Ecto neural progenitor cell (in vitro differentiated cells): ENCODE data around the gene LMTK3.
A peak's percentile ranks its signal among the peaks of the same experiment; 100 is the strongest.
"Not testable (repeated sequence)": the region's sequence is repeated elsewhere in the genome, so short reads cannot be mapped to it uniquely, and the experiment has no call there.

ENCODE experiments used
- DNase-seq: peaks from one replicate; pipeline ENCODE4 v3.0.0-alpha.2; 2018; ENCODE audit warnings: low spot score

LMTK3 gene

DNA sequence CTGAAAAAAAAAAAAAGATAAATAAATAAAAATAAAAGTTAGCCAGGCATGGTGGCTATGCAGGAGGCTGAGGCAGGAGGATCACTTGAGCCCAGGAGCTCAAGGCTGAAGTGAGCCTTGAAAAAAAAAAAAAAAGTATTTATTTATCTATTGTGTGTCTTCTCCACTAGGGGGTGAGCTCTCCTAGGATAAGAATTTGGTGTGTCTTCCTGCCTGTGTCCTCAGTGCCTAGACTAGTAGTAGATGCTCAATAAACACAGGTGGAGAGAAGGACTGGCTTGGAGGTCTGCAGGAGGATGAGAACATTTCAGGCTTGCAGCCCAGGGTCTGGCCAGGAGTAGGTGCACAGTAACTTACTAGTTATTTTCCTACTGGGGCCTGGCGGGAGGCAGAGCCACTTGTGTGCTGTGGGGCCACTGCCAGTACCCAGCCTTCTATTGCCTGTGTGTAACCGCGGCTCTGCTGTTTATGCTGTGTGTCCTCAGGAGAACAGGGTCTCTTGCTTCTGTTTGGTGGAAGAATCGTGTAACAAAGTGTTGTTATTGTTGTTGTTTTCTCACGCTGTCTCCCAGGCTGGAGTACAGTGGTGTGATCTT, 5.4 kb downstream of the LMTK3 start:
- DNase-seq, result no peak

DNA sequence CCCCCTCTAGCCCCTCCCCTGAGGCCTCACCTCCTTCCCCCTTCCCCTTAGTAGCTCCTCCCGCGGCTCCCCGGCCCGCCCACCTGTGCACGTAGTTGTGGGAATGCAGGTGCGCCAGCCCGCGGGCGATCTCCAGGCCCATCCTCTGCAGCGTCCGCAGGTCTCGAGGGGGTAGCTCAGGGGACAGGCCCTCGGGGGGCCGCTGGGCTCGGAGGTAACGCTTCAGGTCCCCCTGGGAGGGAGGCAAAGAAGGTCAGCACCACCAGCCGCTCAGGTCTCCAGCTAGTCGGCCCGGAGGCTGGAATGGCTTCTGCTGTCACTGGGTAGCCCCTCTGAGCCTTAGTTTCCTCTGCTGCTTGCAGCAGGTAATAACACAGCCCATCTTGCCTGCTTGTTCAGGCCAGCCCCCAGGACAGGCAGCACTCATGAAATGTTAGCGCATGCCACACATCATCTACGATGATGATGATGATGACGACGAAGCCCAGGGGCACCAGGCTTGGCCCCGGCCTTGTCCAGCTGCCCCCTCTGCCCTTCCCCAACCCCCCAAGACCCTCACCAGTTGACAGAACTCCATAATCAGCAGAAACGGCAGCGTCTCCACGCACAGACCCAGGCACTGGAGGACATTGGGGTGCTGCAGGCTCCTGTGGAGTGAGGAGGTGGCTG, 9.2 kb downstream of the LMTK3 start:
- no peak for DNase-seq

DNA sequence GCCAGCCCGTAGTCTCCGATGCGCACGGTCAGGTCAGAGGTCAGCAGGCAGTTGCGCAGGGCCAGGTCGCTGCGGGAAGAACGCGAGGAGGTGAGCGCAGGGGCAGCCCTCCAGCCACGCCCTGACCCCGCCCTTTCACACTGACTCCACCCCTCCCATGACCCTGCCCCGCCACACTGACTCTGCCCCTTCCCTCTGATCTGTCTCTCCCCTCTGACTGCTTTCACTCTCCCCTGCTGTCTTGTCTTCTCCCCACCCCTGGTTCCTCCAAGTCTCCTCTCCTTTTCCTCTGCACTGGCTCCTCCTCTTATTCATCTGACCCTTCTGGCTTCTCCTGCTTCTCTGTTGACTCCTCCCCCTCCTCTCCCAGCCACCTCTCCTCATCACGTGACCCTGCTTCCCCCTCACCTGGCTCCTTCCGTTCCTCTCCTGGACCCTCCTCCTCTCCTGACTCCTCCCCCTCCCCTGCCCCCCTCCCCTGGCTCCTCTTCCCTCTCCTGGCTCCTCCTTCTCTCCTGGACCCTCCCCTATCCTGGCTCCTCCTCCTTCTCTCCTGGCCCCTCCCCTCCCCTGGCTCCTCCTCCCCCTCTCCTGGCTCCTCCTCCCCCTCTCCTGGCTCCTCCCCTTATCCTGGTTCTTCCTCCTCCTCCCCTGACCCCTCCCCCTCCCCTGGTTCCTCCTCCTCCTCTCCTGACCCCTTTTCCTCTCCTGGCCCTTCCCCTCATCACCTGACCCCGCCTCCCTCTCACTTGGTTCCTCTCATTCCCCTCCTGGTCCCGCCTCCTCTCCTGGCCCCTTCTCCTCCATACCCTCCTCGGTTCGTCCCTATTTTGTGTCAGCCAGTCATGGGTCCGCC, 9.9 kb downstream of the LMTK3 start:
- DNase-seq, result peak; percentile 96

DNA sequence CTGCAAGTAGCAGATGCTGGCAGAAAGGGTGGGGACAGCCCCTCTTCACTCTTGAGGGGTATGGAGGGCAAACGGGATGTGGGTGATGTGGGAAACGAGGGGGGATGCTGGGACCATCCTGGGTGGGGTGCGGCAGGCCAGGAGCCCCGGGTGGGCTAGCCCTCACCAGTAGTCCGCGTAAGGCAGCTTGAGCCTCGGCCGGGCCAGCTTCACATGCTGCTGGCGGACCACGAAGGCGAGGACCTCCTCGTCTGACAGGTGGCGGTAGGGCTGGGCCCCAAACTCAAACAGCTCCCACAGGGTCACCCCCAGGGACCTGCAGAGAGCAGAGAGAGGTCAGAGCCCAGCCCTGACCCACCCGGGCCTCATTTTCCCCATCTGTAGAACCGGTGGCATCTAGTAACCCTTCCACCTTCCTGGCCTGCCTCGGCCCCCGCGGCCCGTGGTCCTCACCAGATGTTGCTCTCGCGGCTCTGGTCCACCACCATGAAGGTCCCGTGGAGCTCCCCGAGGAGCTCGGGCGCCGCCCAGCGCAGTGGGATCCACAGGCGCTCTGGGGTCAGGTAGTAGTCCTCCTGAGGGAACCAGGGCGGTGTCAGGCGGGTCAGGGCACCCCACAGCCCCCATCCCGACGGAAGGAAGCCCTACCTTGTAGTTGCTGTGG, 10.7 kb downstream of the LMTK3 start:
- DNase-seq, result no peak

DNA sequence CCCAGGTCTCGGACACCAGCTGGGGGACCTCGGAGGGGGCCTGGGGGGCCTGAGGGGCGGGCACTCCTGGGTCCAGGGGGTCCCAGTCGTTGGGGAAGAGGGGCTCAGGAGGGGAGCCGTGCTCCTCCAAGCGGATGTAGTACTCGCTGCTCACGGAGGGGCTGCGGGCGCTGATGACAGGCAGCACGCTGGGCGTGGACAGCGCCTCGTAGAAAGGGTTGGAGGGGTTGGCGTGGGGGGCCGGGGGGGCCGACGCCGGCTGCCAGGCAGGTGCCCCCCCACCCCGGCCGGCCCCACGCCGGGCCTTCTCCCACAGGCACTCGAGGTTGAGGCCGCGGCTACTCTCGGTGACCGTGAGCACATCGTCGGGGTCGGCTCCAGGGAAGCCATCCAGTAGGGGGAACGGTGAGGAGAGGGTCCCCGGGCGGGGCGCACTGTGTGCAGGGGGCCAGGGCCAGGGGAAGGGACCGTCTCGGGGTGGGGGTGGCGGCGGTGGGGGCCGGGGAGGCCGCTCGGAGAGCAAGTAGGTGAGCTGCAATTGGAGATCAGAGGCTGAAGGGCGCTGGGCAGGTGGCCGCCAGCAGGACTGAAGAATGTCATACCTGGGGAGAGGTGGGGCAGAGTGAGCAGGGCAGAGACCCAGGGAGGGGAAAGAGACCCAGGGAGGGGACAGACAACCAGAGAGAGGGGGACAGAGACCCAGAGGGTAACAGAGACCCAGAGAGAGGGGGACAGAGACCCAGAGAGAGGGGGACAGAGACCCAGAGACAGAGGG, 12.1 kb downstream of the LMTK3 start:
- peak; percentile 45 for DNase-seq

DNA sequence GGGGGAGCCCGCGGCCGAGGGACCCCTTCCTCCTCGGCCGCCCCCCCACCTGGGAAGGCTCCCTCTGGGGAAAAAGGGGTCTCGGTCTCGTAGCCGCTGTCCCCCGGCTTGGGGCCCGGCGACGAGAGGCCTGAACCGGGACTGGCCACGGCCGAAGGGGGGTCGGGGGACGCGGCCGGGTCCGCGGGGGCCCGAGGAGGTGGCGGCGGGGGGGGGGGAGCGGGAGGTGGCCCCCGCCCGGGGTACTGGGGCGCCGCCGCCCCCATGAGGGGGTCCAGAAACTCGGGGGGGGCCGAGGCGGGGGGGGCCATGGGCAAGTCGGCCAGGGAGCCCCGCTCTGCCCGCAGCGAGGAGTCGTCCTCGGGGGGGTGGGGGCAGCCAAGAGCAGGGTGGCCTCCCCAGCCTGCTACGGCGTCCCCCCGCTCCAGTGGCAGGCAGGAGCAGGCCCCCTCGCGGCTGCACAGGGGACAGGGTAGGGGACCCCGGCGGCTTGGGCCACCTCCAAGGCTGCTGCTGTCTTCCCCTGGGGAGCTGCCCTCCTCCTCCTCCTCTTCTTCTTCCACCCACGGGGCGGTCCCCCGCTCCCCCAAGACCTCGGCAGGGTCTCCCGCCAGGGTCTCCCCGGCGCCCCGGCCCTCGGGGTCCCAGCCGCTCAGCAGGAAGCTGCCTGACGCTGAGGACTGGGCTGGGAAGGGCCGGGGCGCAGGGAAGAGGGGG, 12.9 kb downstream of the LMTK3 start:
- DNase-seq, result no peak

DNA sequence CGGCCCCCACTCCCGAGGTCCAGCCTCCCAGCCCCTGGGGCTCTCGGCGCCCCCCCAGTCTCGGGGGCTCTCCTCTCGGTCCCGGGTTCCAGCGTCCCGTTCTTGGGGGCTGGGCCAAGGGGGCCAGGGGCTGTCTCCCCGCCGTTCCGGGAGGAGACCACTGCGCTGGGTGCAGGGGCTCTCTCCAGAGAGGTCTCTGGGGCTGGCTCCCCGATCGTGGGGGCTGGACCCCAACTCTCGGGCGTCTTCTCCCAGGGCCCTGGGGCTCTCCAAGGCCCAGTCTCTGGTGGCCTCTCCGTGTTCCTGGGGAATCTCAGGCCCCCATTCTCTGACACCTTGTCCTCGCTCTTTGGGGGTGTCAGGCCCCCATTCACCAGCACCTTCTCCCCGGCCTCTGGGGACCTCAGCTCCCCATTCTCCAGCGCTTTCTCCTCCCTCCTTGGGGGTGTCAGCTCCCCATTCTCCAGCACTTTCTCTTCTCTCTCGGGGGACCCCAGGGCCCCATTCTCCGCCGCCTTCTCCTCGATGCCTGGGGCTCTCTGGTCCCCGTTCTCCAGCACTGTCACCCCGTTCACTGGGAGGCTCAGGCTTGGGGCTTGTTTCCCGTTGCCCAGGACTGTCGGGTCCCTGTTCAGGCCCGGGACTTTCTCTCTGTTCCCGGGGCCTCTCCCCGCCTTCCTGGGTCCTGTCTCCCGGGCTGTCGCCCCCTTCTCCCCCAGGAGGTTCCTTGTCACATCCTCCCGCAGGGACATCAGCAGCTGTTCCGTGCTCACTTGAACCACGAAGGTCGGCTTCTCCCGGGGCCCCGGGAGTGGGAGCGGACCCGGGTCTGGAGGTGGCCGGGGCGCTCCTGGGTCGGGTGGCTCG, 13.7 kb downstream of the LMTK3 start:
- peak; percentile 35 for DNase-seq

DNA sequence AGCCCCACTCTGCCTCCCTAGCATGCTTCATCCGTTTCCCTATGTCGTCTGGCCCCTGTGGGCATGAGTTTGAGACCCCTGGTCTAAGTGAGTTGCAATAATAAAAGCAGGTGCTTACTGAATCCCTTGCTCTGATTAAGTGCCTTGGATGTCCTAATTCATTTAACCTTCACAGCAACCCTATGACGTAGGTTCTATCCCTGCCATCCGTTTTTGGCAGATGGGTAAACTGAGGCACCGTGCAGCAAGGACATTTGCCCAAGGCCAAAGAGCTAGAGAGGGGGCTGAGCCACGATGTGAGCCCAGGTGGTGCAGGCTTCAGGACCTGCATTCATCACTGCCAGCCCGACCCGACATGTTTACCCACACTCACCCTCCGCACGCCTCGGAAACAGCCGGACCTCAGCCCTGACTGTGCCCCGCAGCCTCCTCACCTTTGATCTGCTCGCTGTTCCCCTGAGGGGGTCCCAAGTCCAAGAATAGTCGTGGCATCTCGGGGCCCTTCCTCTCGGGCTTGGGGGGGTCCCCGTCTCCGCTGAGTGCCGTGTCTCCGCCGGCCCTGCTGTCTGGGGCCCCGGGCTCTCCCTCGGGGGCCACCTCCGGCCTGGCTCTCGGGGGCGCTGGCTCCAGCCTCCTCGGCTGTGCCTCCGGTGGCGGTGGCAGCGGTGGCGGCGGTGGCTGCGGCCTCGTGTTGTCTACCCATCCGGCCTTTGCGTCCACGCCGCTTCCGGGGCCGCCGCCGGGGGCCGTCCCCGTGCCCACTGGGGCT, 14.5 kb downstream of the LMTK3 start:
- DNase-seq, result no peak

DNA sequence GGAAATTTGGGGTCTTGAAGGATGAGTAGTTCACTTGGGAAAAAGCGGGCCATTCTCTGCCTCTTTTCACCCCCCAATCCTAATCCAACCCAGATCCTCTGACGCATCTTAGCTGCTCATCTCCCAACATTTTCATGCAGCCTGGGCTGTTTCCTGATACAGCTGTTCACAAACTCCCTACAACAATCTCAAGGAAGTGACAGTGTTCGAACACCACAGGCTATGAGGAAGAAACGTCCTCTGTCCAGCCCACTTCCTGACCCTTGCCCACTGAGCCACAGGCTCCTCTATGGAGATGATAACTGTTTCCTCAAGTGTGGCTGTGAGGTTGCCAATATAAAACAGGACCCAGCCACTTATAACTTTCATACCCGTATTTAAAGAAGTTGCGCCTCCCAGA, 16.2 kb downstream of the LMTK3 start:
- DNase-seq, result no peak

DNA sequence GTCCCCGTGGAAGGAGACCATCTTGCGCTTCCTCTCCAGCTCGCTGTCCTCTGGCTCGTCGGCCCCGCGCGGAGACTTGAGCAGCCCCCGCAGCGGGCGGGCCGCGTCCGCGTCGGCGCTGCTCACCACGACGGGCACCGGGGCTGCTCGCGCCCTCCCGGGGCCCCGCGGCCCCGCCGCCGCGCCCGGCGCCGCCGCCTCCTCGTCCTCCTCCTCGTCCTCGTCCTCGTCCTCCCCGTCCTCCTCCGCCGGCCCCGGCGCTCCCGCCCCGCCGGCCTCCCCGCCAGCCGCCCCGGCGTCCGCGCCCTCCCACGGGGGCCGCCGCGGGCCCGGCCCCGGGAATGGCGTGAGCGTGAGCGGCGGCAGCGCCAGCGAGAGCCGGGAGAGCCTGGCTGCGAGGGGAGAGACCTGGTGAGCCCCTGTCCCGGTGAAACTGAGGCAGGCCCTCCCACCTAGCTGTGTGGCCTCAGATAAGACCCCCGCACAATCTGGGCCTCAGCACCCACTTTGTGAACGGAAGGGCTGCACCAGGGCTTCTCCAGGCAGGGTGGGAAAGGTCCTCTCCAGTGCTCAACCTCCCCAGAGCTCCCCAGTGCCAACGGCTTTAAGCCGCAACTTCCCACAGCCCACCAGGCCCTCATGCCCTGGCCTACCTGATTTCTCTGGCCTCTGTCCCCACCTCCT, 17.8 kb downstream of the LMTK3 start:
- DNase-seq, result no peak

DNA sequence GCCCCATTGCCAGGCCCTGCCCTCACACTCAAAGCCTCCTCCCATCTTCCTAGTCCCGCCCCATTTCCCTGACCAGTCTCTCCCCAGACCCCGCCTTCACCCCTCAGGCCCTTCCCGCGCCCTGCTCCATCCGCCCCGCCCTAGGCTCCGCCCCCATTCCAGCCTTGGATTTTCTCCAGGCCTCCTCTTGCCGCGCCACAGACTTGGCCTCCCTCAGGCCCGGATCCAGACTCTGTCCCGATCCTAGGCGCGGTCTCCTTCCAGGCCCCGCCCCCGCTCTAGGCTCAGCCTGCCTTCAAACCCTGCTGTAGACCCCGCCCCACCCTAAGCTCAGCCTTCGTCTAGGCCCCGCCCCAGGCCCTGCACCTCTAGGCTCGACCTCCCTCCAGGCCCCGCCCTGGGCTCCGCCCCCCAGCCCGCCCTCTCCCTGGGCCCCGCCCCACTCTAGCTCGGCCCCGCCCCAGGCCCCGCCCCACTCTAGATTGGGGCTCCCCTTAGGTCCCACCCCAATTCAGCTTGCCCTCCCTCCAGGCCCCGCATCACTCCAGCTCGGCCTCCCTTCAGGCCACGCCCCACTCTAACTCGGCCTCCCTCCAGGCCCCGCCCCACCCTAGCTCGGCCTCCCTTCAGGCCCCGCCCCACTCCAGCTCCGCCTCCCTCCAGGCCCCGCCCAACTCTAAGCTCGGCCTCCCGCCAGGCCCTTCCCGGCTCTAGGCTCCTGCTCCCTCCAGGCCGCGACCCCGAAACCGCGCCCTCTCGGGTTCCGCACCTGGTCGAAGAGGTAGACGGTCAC, 18.5 kb downstream of the LMTK3 start:
- DNase-seq, result peak; percentile 97

DNA sequence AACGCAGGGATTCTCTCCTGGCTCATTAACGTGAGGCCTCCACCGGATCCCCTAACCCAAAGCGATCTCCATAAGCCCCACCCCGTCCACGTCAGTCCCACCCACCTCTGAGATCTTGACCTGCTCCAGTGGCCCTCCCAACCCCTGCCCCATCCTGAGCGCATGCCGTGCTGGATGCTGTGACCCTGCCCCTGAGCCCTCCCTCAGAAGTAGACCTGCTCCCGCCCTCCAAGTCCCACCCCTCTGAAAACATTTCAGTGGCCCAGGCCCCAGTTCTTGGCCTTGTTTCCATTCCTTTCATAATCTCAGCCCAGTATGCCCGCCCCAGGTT, 19.9 kb downstream of the LMTK3 start:
- DNase-seq, result peak; percentile 79

DNA sequence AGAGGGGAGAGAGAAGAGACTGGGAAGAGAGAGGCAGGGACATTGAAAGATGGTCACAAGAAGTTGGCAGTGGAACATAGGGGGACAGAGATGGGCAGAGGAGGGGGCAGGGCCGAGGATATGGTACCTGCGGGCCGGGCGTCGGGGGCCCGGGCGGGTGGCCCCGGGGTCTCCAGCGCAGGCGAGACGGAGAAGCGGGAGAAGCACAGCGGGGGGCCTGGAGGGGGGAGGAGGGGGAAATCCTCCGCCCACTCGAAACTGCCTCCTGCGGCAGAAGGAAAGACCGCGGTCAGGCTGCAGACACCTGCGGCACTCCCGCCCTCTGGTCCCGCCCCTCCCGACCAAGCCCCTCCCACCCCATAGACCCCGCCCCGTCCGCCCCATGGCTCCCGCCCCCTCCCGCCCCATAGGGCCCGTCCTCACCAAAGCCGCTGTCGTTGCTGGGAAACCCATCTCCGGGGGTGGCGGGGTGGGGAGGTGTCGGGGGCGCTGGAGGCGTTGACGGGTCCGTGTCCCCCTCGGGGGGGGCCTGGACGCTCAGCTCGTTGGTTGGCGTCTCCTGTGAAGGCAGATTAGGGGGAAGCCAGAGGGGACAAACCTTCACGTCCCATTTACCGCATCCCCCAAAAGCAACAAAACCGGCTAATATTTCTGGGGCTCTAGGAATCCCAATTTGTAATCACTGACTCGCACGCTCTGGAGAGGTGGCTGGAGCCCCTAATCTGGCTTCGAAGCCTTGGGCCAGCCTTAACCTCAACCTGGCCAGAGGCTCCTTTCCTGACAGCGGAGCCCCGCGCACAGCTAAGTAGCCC, 20.4 kb downstream of the LMTK3 start:
- peak; percentile 86 for DNase-seq

DNA sequence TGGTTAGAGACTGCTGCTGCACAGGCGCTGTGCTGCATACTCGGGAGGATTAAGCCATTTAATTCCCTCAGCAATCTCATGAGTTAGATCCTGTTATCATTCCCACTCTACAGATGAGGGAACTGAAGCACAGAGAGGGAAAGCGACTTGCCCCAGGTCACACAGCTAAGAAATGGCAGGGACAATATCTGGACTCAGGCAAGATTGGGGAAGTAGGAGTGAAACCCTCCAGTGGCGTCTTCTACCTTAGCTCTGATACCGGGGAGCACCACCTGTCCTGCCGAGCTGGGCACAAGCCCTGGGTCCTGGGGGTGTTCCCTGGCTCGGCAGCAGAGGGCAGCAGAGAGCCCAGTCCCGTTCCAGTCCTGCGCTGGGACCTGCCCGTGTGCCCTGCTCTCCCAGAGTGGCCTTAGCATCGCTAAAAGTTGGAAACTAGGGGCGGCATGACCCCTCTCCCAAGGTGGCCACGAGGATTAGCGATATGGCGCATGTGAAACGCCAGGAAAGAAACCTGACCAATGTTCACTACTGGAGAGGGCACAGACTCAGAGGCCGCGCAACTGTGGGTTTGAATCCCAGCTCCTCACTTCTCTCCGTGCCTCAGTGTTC, 21.9 kb downstream of the LMTK3 start:
- DNase-seq, result peak; percentile 92

DNA sequence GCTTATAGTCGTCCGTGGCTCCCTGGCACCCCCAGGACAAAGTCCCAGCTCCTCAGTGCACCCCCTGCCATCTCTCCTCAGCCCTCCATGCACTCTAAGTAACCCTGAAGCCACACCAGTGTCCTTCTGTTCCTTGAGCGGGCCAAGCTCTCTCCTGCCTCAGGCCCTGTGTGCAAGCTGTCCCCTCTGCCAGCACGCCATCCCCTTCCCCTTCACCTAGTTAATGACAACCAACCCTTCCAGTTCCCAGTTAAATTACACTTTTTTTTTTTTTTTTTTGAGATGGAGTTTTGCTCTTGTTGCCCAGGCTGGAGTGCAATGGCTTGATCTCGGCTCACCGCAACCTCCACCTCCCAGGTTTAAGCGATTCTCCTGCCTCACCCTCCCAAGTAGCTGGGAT, 23.2 kb downstream of the LMTK3 start:
- not testable (repeated sequence) for DNase-seq

DNA sequence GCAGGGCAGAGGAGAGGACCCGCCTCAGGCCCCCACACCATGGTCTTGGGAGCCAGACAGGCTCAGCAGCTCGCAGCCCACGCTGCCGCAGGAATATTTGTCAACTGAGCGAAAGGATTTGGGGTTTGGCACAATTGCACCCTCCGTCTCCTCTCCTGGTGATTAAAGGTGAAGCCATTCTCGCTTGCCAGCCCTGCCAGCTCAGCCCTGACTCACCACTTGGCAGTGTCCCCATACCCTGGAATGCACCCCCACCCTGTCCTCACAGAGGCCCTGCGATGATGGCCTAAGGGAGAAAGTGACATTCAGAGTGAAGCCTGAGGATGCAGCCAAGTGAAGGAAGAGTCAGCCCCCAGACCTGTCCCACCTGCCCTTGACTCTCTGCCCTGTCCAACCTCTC, 23.7 kb downstream of the LMTK3 start:
- no peak for DNase-seq

DNA sequence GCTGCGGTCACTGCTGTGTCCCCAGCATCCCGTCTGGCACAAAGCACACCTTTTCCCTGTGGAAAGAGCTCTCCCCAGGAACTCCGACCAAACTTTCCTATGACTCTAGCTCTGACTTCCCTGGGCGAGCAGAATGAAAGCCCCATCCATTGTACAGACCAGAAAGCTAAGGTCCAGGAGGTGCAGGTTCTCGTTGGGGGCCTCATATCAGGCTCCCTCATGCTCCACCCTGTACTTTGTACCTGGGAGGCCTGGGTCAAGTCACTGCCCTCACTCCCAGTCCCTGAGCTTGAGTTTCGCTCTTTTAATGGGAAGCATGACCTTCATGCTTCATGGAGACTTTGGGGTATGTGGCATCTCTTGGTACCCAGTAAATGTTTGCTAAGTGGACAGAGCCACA, 24.1 kb downstream of the LMTK3 start:
- no peak for DNase-seq
